ENCODE data around the gene EHD1. TPM values are rescaled to one million over a fixed set of nuclear protein-coding genes. Genes with fewer than 3 reads are reported as not detected.

Gene EHD1
- total and polyA plus RNA-seq, 2 of the 4 experiments (the other 2 are of a cell fraction), result 107 to 209 TPM

DNA sequence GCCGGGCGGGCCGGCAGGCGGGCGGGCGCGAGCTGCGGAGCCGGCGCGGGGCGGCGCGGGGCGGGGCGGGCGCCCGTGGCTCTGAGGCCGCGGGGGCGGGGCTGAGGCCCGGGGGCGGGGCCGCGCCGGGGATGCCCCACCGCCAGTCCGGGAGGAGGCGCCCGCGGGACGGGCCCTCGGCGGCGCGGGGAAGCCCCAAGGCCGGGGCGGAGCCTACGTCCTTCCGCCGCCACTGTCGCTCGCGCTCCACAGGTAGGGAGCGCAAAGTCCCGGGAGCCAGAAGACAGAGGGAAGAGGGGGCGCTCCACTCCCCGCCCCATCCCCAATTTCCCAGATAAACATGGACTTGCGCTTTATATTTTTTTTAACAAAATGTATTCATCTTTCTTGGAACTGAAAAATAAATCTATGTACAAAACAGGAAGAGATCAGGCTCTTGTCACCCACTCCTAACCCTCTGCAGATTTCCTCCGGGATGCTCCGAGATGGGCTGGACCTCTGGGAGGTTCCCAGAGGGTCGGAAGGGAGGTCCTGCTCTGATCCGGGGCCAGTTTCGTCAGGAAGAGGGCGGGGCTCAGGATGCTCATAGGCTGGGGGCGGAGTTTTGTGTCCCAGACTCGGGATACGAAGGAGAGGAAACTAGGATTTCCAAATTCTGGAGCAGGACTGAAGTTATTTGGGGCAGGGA is 75.1 kb downstream of the EHD1 start, which contains the start of gene MAP4K2:
Gene MAP4K2, minus strand, starts transcription at position 57 of the 688 bp plus-strand sequence. CDS start 65 bp downstream, outside the sequence.
- Histone ChIP-seq H3K4me2 (ENCODE audit: low read depth, low read length) (peak within 1 kb of the TSS; percentile 96), H3K9me1 (ENCODE audit: insufficient read depth, low read length) (peaks cover 16% of the 10 kb centered on the region)
- TF ChIP-seq, protein P1, sequence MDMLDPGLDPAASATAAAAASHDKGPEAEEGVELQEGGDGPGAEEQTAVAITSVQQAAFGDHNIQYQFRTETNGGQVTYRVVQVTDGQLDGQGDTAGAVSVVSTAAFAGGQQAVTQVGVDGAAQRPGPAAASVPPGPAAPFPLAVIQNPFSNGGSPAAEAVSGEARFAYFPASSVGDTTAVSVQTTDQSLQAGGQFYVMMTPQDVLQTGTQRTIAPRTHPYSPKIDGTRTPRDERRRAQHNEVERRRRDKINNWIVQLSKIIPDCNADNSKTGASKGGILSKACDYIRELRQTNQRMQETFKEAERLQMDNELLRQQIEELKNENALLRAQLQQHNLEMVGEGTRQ (IDR thresholded peaks at IDR 0.05; ENCODE audit: low read depth, low read length), result no peak
- TF ChIP-seq MXI1 (IDR thresholded peaks at IDR 0.05; ENCODE audit: borderline replicate concordance, low read depth, low read length) (no peak), NFE2L2 (IDR thresholded peaks at IDR 0.05; ENCODE audit: low read depth, low read length) (no peak), CHD1 (IDR thresholded peaks at IDR 0.05; ENCODE audit: low read depth, low read length) (no peak), SMC3 (IDR thresholded peaks at IDR 0.05; ENCODE audit: low read depth, low read length) (no peak), CEBPB (IDR thresholded peaks at IDR 0.05; ENCODE audit: low read depth, low read length) (peak; percentile 45), MAFK (IDR thresholded peaks at IDR 0.05; ENCODE audit: low read depth, low read length) (no peak), FOS (IDR thresholded peaks at IDR 0.05; ENCODE audit: low read depth, low read length) (no peak), POLR2A (IDR thresholded peaks at IDR 0.05; ENCODE audit: low read depth, low read length) (peak; percentile 69), RFX5 (IDR thresholded peaks at IDR 0.05; ENCODE audit: low read depth, low read length) (no peak), MAZ (IDR thresholded peaks at IDR 0.05; ENCODE audit: borderline replicate concordance, low read depth, low read length) (peak; percentile 40; the same call in 1 of the 2 replicates), RAD21 (IDR thresholded peaks at IDR 0.05; ENCODE audit: low read length) (0 out of 2 replicates have a peak, but pooled peaks have one; percentile 20)
- TF ChIP-seq, protein P2, sequence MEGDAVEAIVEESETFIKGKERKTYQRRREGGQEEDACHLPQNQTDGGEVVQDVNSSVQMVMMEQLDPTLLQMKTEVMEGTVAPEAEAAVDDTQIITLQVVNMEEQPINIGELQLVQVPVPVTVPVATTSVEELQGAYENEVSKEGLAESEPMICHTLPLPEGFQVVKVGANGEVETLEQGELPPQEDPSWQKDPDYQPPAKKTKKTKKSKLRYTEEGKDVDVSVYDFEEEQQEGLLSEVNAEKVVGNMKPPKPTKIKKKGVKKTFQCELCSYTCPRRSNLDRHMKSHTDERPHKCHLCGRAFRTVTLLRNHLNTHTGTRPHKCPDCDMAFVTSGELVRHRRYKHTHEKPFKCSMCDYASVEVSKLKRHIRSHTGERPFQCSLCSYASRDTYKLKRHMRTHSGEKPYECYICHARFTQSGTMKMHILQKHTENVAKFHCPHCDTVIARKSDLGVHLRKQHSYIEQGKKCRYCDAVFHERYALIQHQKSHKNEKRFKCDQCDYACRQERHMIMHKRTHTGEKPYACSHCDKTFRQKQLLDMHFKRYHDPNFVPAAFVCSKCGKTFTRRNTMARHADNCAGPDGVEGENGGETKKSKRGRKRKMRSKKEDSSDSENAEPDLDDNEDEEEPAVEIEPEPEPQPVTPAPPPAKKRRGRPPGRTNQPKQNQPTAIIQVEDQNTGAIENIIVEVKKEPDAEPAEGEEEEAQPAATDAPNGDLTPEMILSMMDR (conservative IDR thresholded peaks at IDR 0.05; ENCODE audit: low read depth, low read length), result peak; percentile 38; the same call in 1 of the 2 replicates
- TF ChIP-seq, protein P3, sequence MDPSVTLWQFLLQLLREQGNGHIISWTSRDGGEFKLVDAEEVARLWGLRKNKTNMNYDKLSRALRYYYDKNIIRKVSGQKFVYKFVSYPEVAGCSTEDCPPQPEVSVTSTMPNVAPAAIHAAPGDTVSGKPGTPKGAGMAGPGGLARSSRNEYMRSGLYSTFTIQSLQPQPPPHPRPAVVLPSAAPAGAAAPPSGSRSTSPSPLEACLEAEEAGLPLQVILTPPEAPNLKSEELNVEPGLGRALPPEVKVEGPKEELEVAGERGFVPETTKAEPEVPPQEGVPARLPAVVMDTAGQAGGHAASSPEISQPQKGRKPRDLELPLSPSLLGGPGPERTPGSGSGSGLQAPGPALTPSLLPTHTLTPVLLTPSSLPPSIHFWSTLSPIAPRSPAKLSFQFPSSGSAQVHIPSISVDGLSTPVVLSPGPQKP (IDR thresholded peaks at IDR 0.05; ENCODE audit: borderline replicate concordance, low read depth, low read length), result no peak

More for the DNA sequence above, 75.1 kb downstream of the EHD1 start, which contains the start of gene MAP4K2:
- Histone ChIP-seq H3K27ac (ENCODE audit: insufficient read depth, low read length) (peak within 1 kb of the TSS; percentile 27), H3K56ac (ENCODE audit: extremely low read depth, insufficient read depth, low read length) (peak within 1 kb of the TSS; percentile 42), H4K20me1 (ENCODE audit: insufficient read depth, low read length) (no peaks in the 10 kb centered on the region), H2AK5ac (ENCODE audit: low read depth, low read length) (peak within 1 kb of the TSS; percentile 58; the same call in 1 of the 2 replicates), H3K4me3 (ENCODE audit: insufficient read depth, low read depth, low read length) (peak within 1 kb of the TSS; percentile 84), H3K79me1 (ENCODE audit: low read depth in 1 of 2, low read length in 2 of 2) (peaks cover 4 to 29% of the 10 kb centered on the region in 2 experiments; a peak in 3 of 4 replicates), H2AFZ (replicated peaks; ENCODE audit: low read length, poor library complexity) (peak within 1 kb of the TSS; percentile 96), H3K18ac (ENCODE audit: low read depth, low read length) (0 out of 2 replicates have a peak within 1 kb of the TSS, but pooled peaks have one; percentile 3), H4K8ac (ENCODE audit: low read depth in 2 of 2, low read length in 2 of 2) (peak within 1 kb of the TSS; percentile 52 to 63; a peak in 3 of 4 replicates), H4K5ac (ENCODE audit: low read depth, low read length) (peak within 1 kb of the TSS; percentile 40), H2AK9ac (replicated peaks; ENCODE audit: low read depth, low read length, poor library complexity) (peak within 1 kb of the TSS; percentile 92), H2BK120ac (ENCODE audit: low read depth, low read length) (no peak within 1 kb of the TSS), H3K4ac (ENCODE audit: low read depth, low read length) (peak within 1 kb of the TSS; percentile 56), H3K9me3 (ENCODE audit: control insufficient read depth, insufficient read depth, low read length) (no peaks in the 10 kb centered on the region), H3K27me3 (ENCODE audit: control insufficient read depth, insufficient read depth, low read length) (no peaks in the 10 kb centered on the region), H2BK5ac (ENCODE audit: low read depth, low read length, poor library complexity, severe bottlenecking) (peak within 1 kb of the TSS; percentile 1), H3K36me3 (ENCODE audit: control insufficient read depth, insufficient read depth, low read length) (peaks cover 36% of the 10 kb centered on the region), H2BK20ac (ENCODE audit: low read depth, low read length) (no peak within 1 kb of the TSS), H4K91ac (ENCODE audit: insufficient read depth, low read depth, low read length) (peak within 1 kb of the TSS; percentile 37; the same call in 1 of the 2 replicates), H3K4me1 (ENCODE audit: control insufficient read depth, insufficient read depth, low read length) (peaks cover 10% of the 10 kb centered on the region), H3K9ac (ENCODE audit: low read depth, low read length) (peak within 1 kb of the TSS; percentile 67), H3K23ac (ENCODE audit: low read depth, low read length) (0 out of 2 replicates have a peak within 1 kb of the TSS, but pooled peaks have one; percentile 12), H3K14ac (replicated peaks; ENCODE audit: low read depth, low read length) (peak within 1 kb of the TSS; percentile 56), H2BK15ac (ENCODE audit: low read depth, low read length) (no peak within 1 kb of the TSS)
- POLR2A ChIA-PET (ENCODE audit: unreplicated experiment), result interaction anchor here (0.5 to 0.6 kb wide), 2 partner anchors 7 to 74 kb away, joined by 5 to 6 read pairs; no protein-coding TSS in a partner anchor
- intact Hi-C loops (cut with micrococcal nuclease) (loop anchor here (2.0 kb wide), 1 partner anchor 25 kb away; the partner anchor contains the start of gene SF1), dilution Hi-C loops (cut with HindIII; ENCODE audit: low sequenced_read_pairs, unreplicated experiment) (no loop called here), in situ Hi-C loops (cut with MboI; ENCODE audit: low sequenced_read_pairs) (no loop called here)
- ATAC-seq (ENCODE audit: low read depth), result peak; percentile 97
- no TSS peak for BruUV-seq (replicated peaks)
- WGBS, 2 experiments (ENCODE audit: extremely low coverage in 2 of 2, insufficient read length in 1 of 2), result 0% methylated on average over 18 of the region's 58 CpGs; no CpG with 5 or more reads in 1 of the 2 experiments
- CTCF ChIA-PET, result interaction anchor here (1.0 kb wide), 1 partner anchor 21 kb away, joined by 3 read pairs; no protein-coding TSS in a partner anchor
- DNase-seq, result peak; percentile 68

Measured in IMR-90 (cell line).